ENCODE data around the gene MPPED1. TPM values are rescaled to one million over a fixed set of nuclear protein-coding genes. Genes with fewer than 3 reads are reported as not detected.

Gene MPPED1
- total RNA-seq, 1 experiment from 2014 or later: not detected

DNA sequence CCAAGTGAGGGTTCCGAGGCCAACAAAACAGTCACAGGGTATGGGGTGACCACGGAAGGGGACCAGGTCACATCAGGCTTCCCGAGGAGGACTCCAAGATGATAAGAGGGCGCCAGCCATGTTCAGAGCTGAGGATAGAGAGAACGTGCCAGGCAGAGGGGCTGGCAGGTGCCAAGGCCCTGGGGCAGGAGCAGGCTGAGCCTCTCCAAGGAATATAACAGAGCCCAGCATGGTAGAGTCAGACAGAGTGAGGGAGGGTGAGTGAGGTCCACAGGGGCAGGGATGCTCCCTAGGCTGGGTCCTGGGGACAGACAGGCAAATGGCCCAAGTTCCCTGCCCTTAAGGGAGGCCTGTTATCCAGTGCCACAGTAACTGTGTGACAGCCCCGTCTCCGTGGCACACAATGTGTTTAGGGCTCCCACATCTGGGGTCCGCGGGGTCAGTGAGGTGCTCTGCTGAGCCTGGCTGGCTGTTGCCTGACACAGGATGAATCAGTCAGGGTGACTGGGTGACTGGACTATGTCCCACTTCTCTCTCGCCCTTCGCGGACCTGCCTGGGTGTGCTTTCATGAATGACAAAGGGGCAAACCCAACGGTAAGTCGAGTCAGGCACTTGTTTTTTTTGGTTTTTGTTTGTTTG is 105.3 kb downstream of the MPPED1 start:
- H3K27me3 ChIP-seq (ENCODE audit: insufficient read depth, low read depth): peaks cover 90% of the 10 kb centered on the region
- no peaks in the 10 kb centered on the region for H3K79me2 ChIP-seq (ENCODE audit: low read depth)
- H3K4me2 ChIP-seq: no peak overlapping the region
- H3K27ac ChIP-seq: no peak overlapping the region
- no TSS peak for BruUV-seq (replicated peaks)
- CTCF ChIA-PET: no interaction called here
- DNase-seq: no peak
- H2AFZ ChIP-seq: no peak overlapping the region
- no peak for TF ChIP-seq EZH2 (IDR thresholded peaks at IDR 0.05; ENCODE audit: low read depth)
- TF ChIP-seq CTCF (conservative IDR thresholded peaks at IDR 0.05): no peak
- H3K9me2 ChIP-seq (ENCODE audit: insufficient read depth): no peaks in the 10 kb centered on the region
- intact Hi-C loops (cut with micrococcal nuclease; ENCODE audit: unreplicated experiment): no loop called here
- POLR2A ChIA-PET (ENCODE audit: unreplicated experiment): no interaction called here
- no peak overlapping the region for H3K4me3 ChIP-seq
- no peaks in the 10 kb centered on the region for H4K20me1 ChIP-seq (ENCODE audit: insufficient read depth)
- no peaks in the 10 kb centered on the region for H3K4me1 ChIP-seq (replicated peaks; ENCODE audit: insufficient read depth)
- no peaks in the 10 kb centered on the region for H3K9me3 ChIP-seq (ENCODE audit: insufficient read depth, low read depth)
- no peaks in the 10 kb centered on the region for H3K36me3 ChIP-seq (ENCODE audit: low read depth)
- no peaks in the 10 kb centered on the region for H3F3A ChIP-seq (ENCODE audit: insufficient read depth, low read depth)

- intact Hi-C loops (cut with micrococcal nuclease; ENCODE audit: unreplicated experiment): no loop called here
- no peaks in the 10 kb centered on the region for H3K9me3 ChIP-seq (ENCODE audit: insufficient read depth, low read depth)
- no TSS peak for BruUV-seq (replicated peaks)
- DNase-seq: no peak
- H3K4me3 ChIP-seq: no peak overlapping the region
- POLR2A ChIA-PET (ENCODE audit: unreplicated experiment): no interaction called here
- no peaks in the 10 kb centered on the region for H3F3A ChIP-seq (ENCODE audit: insufficient read depth, low read depth)
- TF ChIP-seq CTCF (conservative IDR thresholded peaks at IDR 0.05) (no peak), EZH2 (IDR thresholded peaks at IDR 0.05; ENCODE audit: low read depth) (no peak)
- no peaks in the 10 kb centered on the region for H3K36me3 ChIP-seq (ENCODE audit: low read depth)
- peaks cover 89% of the 10 kb centered on the region for H3K27me3 ChIP-seq (ENCODE audit: insufficient read depth, low read depth)
- no peaks in the 10 kb centered on the region for H3K79me2 ChIP-seq (ENCODE audit: low read depth)
- H3K27ac ChIP-seq: no peak overlapping the region
- CTCF ChIA-PET: no interaction called here
- H3K9me2 ChIP-seq (ENCODE audit: insufficient read depth): no peaks in the 10 kb centered on the region
- no peak overlapping the region for H3K4me2 ChIP-seq
- no peak overlapping the region for H2AFZ ChIP-seq
- H3K4me1 ChIP-seq (replicated peaks; ENCODE audit: insufficient read depth): no peaks in the 10 kb centered on the region
- no peaks in the 10 kb centered on the region for H4K20me1 ChIP-seq (ENCODE audit: insufficient read depth)
These were observed 108.8 kb downstream of the MPPED1 start for GRCh38 chr22:43520632-43521039.

- no peaks in the 10 kb centered on the region for H3K9me2 ChIP-seq (ENCODE audit: insufficient read depth)
- no peak overlapping the region for H3K27ac ChIP-seq
- H4K20me1 ChIP-seq (ENCODE audit: insufficient read depth): no peaks in the 10 kb centered on the region
- no peaks in the 10 kb centered on the region for H3K79me2 ChIP-seq (ENCODE audit: low read depth)
- ChIA-PET CTCF (no interaction called here), POLR2A (ENCODE audit: unreplicated experiment) (no interaction called here)
- peaks cover 89% of the 10 kb centered on the region for H3K27me3 ChIP-seq (ENCODE audit: insufficient read depth, low read depth)
- intact Hi-C loops (cut with micrococcal nuclease; ENCODE audit: unreplicated experiment): no loop called here
- no peak overlapping the region for H3K4me3 ChIP-seq
- no peaks in the 10 kb centered on the region for H3K9me3 ChIP-seq (ENCODE audit: insufficient read depth, low read depth)
- TF ChIP-seq EZH2 (IDR thresholded peaks at IDR 0.05; ENCODE audit: low read depth): no peak
- no peak for TF ChIP-seq CTCF (conservative IDR thresholded peaks at IDR 0.05)
- no peaks in the 10 kb centered on the region for H3F3A ChIP-seq (ENCODE audit: insufficient read depth, low read depth)
- H3K4me1 ChIP-seq (replicated peaks; ENCODE audit: insufficient read depth): no peaks in the 10 kb centered on the region
- peak in 1 of 2 experiments; percentile 43 for DNase-seq
- H2AFZ ChIP-seq: no peak overlapping the region
- H3K36me3 ChIP-seq (ENCODE audit: low read depth): no peaks in the 10 kb centered on the region
- no TSS peak for BruUV-seq (replicated peaks)
- no peak overlapping the region for H3K4me2 ChIP-seq
These were observed 109.9 kb downstream of the MPPED1 start for GRCh38 chr22:43521716-43522115.
